A549 (cell line): Measurements from ENCODE around the gene GULP1.

Experiments used
- BHLHE40 ChIP-seq: IDR thresholded peaks from 2 replicates; pipeline ENCODE4 v1.6.1; 2012; ENCODE audit warnings: low read depth, low read length, inconsistent platforms
- CHD2 ChIP-seq: fragments of 150-350 bp; IDR thresholded peaks from 2 replicates; pipeline ENCODE4 v1.6.1; 2014; ENCODE audit warnings: low read length; ENCODE audit not compliant: partially characterized antibody
- KDM1A ChIP-seq: fragments of 200-600 bp; sonication (generic); IDR thresholded peaks from 2 replicates; pipeline ENCODE4 v1.6.1; 2016; ENCODE audit warnings: low read depth, mild to moderate bottlenecking
- MYC ChIP-seq: IDR thresholded peaks from 2 replicates; pipeline ENCODE4 v1.6.1; 2012; ENCODE audit warnings: mild to moderate bottlenecking, inconsistent platforms, low read length, improper control_type of control experiment, borderline replicate concordance
- POLR2A ChIP-seq: IDR thresholded peaks from 2 replicates; pipeline ENCODE4 v1.6.1; 2012; ENCODE audit warnings: mild to moderate bottlenecking, low read length
- RAD21 ChIP-seq, 2 experiments: fragments of >200 bp in 1 of 2; sonication (Bioruptor Twin) in 1 of 2; formaldehyde crosslinking in 1 of 2; IDR thresholded peaks in 1 of 2; conservative IDR thresholded peaks in 1 of 2; 2 replicates in 1 of 2; 3 replicates in 1 of 2; pipeline ENCODE4 v1.6.1; 2012 to 2018; ENCODE audit warnings: inconsistent platforms in 1 of 2
- RCOR1 ChIP-seq: fragments of 150-350 bp; IDR thresholded peaks from 2 replicates; pipeline ENCODE4 v1.6.1; 2014; ENCODE audit warnings: antibody characterized with exemption, low read length, low read depth
- RFX5 ChIP-seq: fragments of 450-650 bp; IDR thresholded peaks from 2 replicates; pipeline ENCODE4 v1.7.1; 2014; ENCODE audit warnings: antibody characterized with exemption, mild to moderate bottlenecking, moderate library complexity
- SMC3 ChIP-seq: fragments of >200 bp; sonication (Bioruptor Twin); formaldehyde crosslinking; IDR thresholded peaks from 3 replicates; pipeline ENCODE4 v1.6.1; 2018; ENCODE audit warnings: inconsistent platforms
- TFCP2L1 ChIP-seq: fragments of 250-450 bp; sonication (Bioruptor Pico); IDR thresholded peaks from 2 replicates; pipeline ENCODE4 v1.5.0; 2021; ENCODE audit warnings: mild to moderate bottlenecking
- TF ChIP-seq, protein P1 (sequence below): fragments of >200 bp; sonication (Bioruptor Twin); formaldehyde crosslinking; IDR thresholded peaks from 3 replicates; pipeline ENCODE4 v1.5.1; 2016
- TF ChIP-seq, protein P2 (sequence below): fragments of 450-650 bp; IDR thresholded peaks from 2 replicates; pipeline ENCODE4 v1.6.1; 2014; ENCODE audit warnings: antibody characterized with exemption

DNA sequence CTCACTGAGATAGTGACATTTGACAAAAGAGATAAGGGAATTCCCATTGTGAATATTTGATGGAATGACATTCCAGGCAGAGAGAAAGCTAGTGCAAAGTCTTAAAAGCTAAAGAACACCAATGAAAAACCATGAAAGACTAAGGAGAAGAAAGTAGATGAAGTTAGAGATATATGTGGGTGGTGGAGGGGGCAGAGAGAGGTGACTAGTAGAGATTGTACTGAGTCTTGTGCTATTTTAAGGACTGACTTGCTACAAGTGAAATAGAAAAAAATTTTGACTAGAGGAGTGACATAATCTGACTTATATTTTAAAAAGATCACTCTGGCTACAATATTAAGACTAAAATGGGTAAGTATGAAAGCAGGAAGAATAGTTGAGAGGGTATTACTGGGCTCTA lies 35.3 kb upstream of the GULP1 start:
- TF ChIP-seq, protein P1, sequence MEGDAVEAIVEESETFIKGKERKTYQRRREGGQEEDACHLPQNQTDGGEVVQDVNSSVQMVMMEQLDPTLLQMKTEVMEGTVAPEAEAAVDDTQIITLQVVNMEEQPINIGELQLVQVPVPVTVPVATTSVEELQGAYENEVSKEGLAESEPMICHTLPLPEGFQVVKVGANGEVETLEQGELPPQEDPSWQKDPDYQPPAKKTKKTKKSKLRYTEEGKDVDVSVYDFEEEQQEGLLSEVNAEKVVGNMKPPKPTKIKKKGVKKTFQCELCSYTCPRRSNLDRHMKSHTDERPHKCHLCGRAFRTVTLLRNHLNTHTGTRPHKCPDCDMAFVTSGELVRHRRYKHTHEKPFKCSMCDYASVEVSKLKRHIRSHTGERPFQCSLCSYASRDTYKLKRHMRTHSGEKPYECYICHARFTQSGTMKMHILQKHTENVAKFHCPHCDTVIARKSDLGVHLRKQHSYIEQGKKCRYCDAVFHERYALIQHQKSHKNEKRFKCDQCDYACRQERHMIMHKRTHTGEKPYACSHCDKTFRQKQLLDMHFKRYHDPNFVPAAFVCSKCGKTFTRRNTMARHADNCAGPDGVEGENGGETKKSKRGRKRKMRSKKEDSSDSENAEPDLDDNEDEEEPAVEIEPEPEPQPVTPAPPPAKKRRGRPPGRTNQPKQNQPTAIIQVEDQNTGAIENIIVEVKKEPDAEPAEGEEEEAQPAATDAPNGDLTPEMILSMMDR: no peak
- TF ChIP-seq POLR2A (no peak), BHLHE40 (no peak), KDM1A (no peak), RCOR1 (no peak), RAD21 (conservative IDR thresholded peaks at IDR 0.05 in 1 of 2, IDR thresholded peaks at IDR 0.05 in 1 of 2) (no peak), MYC (no peak), SMC3 (no peak), CHD2 (no peak), RFX5 (no peak), TFCP2L1 (CRISPR knock-in tag) (no peak)
- TF ChIP-seq, protein P2, sequence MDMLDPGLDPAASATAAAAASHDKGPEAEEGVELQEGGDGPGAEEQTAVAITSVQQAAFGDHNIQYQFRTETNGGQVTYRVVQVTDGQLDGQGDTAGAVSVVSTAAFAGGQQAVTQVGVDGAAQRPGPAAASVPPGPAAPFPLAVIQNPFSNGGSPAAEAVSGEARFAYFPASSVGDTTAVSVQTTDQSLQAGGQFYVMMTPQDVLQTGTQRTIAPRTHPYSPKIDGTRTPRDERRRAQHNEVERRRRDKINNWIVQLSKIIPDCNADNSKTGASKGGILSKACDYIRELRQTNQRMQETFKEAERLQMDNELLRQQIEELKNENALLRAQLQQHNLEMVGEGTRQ: no peak
